Psoas muscle (tissue), 8 donors: ENCODE results near the gene IBTK. TPM values are rescaled to one million over a fixed set of nuclear protein-coding genes. Genes with fewer than 3 reads are reported as not detected.

Source experiments
- ATAC-seq, 4 donors: fragments of 200-7000 bp; cut with Tn5 transposase; one replicate each; pipeline ENCODE4 v1.9.1; 2020; ENCODE audit warnings: moderate library complexity in 3 of 4, mild to moderate bottlenecking in 2 of 4
- DNase-seq, 2 donors: peaks; one replicate each; pipeline ENCODE4 v3.0.0-alpha.2; 2020
- H3K27ac ChIP-seq: fragments of 200-600 bp; one replicate; pipeline ENCODE4 v1.8.0; 2022
- H3K27me3 ChIP-seq, 3 donors: fragments of 200-600 bp in 1 of 3; one replicate each; pipeline versions ENCODE4 v1.6.1 to v1.8.0; 2013 to 2022; ENCODE audit warnings: low read length in 2 of 3, mild to moderate bottlenecking in 2 of 3, moderate library complexity in 1 of 3; ENCODE audit not compliant: insufficient read depth in 3 of 3
- H3K36me3 ChIP-seq, 2 donors: fragments of 200-600 bp in 1 of 2; one replicate each; pipeline versions ENCODE4 v1.6.1 to v1.8.0; 2013 to 2022; ENCODE audit warnings: low read depth in 1 of 2, mild to moderate bottlenecking in 1 of 2, moderate library complexity in 1 of 2; ENCODE audit not compliant: insufficient read depth in 1 of 2
- H3K4me1 ChIP-seq: fragments of 200-600 bp; one replicate; pipeline ENCODE4 v1.8.0; 2022
- H3K4me3 ChIP-seq: fragments of 200-600 bp; one replicate; pipeline ENCODE4 v1.8.0; 2022; ENCODE audit warnings: mild to moderate bottlenecking
- H3K9me3 ChIP-seq: fragments of 200-600 bp; one replicate; pipeline ENCODE4 v1.8.0; 2022
- WGBS, 3 donors: extraction: QIAGEN DNeasy Blood & Tissue Kit; methylation state at CpG; one replicate each; pipeline versions ENCODE4 v1.1.6 to v1.1.7; 2013; 5-methylcytosine and 5-hydroxymethylcytosine counted together
- intact Hi-C, 2 donors: fragments of 100-400 bp; cut with DNase I; formaldehyde crosslinking; loops; one replicate each; pipeline versions ENCODE4 v1.11.0 to v1.14.2; 2022
- polyA plus RNA-seq, 3 donors: library from polyadenylated mRNA; stranded (reverse); fragments of 200-250 nt; gene quantifications; one replicate each; pipeline ENCODE4 v1.2.3, GENCODE V29; 2013
- total RNA-seq, 4 donors: library from RNA; stranded (reverse); fragmentation: NEBNext Ultra II Directional in 2 of 4; extraction: Animal tissue kit (Norgen Biotek cat#: 25700) in 2 of 4; gene quantifications; one replicate each; pipeline versions ENCODE4 v1.2.1 to v1.2.4, GENCODE V29; 2021 to 2023
- TF ChIP-seq, protein P1 (sequence below): fragments of 200-600 bp; IDR thresholded peaks from one replicate; pipeline ENCODE4 v1.8.0; 2022; ENCODE audit warnings: antibody characterized with exemption
- donor health status: healthy with polysubstance abuse.
- donor health status: DM: no; HTN: no; CAD: no; lungs with moderate emphysema.
- donor health status: Bipolar disorder and iron deficiency.
- donor health status: healthy.
- donor health status: DM: yes; HTN: yes; CAD: no.
- donor health status: DM: no; HTN: no; CAD: no.
- donor health status: DM: no; HTN: no; CAD: no.
- donor health status: DM: yes; HTN: yes; CAD: no.

IBTK gene
- total and polyA plus RNA-seq, 7 donors = 23.8 to 42.8 (median 29.4) TPM

DNA sequence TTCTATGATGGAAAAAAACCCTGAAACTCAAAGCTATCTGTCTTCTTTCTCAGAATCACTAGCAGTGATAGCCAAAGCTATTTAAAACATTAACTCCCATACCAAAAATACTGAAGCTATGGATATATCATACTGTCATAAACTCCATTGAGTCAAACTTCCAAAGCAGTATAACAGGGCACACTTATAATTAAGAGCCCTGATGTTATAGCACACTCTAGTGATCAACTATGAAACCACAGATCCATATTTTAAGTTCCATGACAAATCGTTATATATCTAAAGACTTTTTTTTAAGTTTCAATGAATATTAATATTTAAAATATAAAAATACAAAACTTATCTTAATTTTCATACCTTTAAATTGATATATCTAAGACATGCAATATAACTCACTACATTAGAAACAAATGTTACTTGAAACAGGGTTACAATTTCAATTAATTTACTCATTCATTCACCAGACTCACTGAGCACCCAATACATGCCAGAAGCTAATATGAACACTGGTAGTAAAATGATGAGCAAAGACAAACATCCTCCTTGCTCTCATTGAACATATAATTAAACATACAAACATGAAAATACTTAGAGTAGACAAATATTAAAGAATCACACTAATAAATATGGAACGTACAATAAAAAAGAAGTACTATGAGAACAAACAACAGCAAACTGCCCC is 69.3 kb downstream of the IBTK start:
- Histone ChIP-seq H3K27ac (no peak overlapping the region), H3K4me1 (no peaks in the 10 kb centered on the region), H3K36me3 (peaks cover 3 to 77% of the 10 kb centered on the region in 2 donors), H3K9me3 (no peaks in the 10 kb centered on the region), H3K27me3 (no peaks in the 10 kb centered on the region), H3K4me3 (no peak overlapping the region)
- DNase-seq (no peak), ATAC-seq (peak in 1 of 4 donors; percentile 56)
- WGBS, 3 donors = 76 to 78% (median 77%) methylated on average over 2 of the region's 2 CpGs
- TF ChIP-seq, protein P1, sequence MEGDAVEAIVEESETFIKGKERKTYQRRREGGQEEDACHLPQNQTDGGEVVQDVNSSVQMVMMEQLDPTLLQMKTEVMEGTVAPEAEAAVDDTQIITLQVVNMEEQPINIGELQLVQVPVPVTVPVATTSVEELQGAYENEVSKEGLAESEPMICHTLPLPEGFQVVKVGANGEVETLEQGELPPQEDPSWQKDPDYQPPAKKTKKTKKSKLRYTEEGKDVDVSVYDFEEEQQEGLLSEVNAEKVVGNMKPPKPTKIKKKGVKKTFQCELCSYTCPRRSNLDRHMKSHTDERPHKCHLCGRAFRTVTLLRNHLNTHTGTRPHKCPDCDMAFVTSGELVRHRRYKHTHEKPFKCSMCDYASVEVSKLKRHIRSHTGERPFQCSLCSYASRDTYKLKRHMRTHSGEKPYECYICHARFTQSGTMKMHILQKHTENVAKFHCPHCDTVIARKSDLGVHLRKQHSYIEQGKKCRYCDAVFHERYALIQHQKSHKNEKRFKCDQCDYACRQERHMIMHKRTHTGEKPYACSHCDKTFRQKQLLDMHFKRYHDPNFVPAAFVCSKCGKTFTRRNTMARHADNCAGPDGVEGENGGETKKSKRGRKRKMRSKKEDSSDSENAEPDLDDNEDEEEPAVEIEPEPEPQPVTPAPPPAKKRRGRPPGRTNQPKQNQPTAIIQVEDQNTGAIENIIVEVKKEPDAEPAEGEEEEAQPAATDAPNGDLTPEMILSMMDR = peak; percentile 40
- intact Hi-C loops = no loop called here

DNA sequence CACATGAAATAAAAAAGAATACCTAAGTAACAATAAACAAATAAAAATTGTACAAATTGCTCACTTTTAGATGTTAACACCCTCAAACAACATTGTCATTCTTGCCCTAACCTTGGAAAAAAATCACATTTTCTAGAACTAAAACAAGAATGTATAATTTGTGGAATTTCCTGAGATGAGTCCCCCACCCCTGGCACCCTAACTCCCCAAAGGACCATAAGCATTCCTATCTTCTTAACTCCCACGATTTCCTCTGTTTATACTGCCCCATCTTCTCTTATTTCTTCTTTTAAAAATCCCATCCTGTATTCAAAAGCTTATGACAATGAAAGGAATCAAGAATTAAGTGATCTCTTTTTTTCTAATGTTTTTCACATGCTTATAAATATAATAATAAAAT is 70.9 kb downstream of the IBTK start:
- Histone ChIP-seq H3K4me3 (no peak overlapping the region), H3K4me1 (no peaks in the 10 kb centered on the region), H3K27ac (no peak overlapping the region), H3K9me3 (no peaks in the 10 kb centered on the region), H3K36me3 (peaks cover 6 to 80% of the 10 kb centered on the region in 2 donors), H3K27me3 (no peaks in the 10 kb centered on the region)
- 51 to 66% (median 54%) methylated on average over 1 of the region's 1 CpG for WGBS, 3 donors
- intact Hi-C loops = no loop called here
- DNase-seq (no peak), ATAC-seq (no peak)
- TF ChIP-seq, protein P1 = no peak

DNA sequence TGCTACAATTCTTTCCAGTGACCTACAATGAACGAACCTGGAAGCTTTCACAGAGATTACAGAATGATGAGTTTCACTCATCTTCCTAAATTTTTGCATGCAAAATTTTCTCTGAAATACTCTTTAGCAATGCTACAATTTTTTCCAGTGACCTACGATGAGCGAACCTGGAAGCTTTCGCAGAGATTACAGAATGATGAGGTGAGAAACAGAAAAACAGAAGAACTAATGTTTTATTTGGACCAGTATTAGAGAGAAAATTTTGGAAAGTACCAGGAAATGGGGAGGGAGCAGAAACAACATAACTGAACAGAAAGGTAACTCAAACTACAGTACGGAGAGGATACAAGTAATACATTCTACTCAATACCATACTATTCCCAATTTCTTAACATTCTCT is 75.0 kb downstream of the IBTK start:
- Histone ChIP-seq H3K27me3 (no peaks in the 10 kb centered on the region), H3K4me1 (no peaks in the 10 kb centered on the region), H3K36me3 (peaks cover 8 to 91% of the 10 kb centered on the region in 2 donors), H3K4me3 (no peak overlapping the region), H3K9me3 (no peaks in the 10 kb centered on the region), H3K27ac (no peak overlapping the region)
- WGBS, 3 donors = 94 to 97% (median 94%) methylated on average over 5 of the region's 5 CpGs
- intact Hi-C loops = no loop called here
- ATAC-seq (no peak), DNase-seq (no peak)
- TF ChIP-seq, protein P1 = no peak

DNA sequence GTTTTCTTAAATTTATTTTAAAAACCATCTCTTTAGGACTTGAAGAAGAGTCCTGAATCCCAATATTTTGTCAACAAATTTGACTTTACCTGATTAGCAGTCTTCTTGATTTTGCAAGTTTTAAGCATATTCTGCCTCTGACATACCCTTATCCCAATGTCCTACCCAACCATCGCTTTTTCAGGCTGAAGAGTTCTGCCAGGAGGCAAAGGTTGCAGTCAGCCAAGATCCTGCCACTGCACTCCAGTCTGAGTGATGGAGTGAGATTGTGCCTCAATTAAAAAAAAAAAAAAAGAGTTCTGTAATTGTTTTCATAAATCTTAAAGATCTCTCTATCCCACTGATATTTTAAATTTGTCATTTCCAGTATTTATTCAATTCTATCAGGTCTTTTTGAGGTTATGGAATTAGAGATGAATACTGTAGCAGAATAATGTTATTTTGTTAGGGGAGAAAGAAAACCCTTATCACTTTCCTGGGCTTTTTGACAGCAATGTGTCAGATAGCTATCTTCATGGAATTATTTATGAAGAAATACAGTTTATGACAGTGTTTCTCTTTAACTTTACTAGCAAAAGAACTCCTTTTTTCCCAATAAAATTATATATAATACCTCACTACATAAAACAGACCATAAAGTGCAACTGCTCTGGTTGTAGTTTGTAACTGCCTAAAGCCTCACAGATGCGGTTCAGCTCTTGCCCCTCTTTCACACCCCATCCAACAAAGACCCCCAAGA is 78.2 kb downstream of the IBTK start:
- no peak overlapping the region for H3K4me3 ChIP-seq
- no peaks in the 10 kb centered on the region for H3K9me3 ChIP-seq
- intact Hi-C loops = no loop called here
- no peak for ATAC-seq
- no peak overlapping the region for H3K27ac ChIP-seq
- TF ChIP-seq, protein P1 = no peak
- no peak for DNase-seq
- no peaks in the 10 kb centered on the region for H3K27me3 ChIP-seq
- 89 to 96% (median 95%) methylated on average over 2 of the region's 2 CpGs for WGBS, 3 donors
- peaks cover 8 to 71% of the 10 kb centered on the region in 2 donors for H3K36me3 ChIP-seq
- H3K4me1 ChIP-seq = no peaks in the 10 kb centered on the region
